Activated T-helper 1 cell treated with Interleukin-2 at 50 U/mL for 16 hours (primary cell): ENCODE measurements around the gene SH2D2A.
"Not testable (repeated sequence)": the region's sequence is repeated elsewhere in the genome, so short reads cannot be mapped to it uniquely, and the experiment has no call there.

Experiments used
- DNase-seq: peaks from one replicate; pipeline ENCODE4 v3.0.0-alpha.2; 2020; ENCODE audit warnings: low read depth

SH2D2A gene

GRCh38 chr1:156768610-156769295, 47.9 kb downstream of the SH2D2A start:
- no peak for DNase-seq

GRCh38 chr1:156767879-156768604, 48.6 kb downstream of the SH2D2A start:
- DNase-seq, result no peak

GRCh38 chr1:156767101-156767878, 49.4 kb downstream of the SH2D2A start, which contains the start of gene PRCC:
TSS of gene PRCC (plus strand) at chr1:156767535. CDS start at chr1:156767772, 237 bp downstream.
- peak; percentile 95 for DNase-seq

GRCh38 chr1:156766298-156767100, 50.1 kb downstream of the SH2D2A start:
- no peak for DNase-seq

GRCh38 chr1:156765666-156766065, 51.0 kb downstream of the SH2D2A start:
- no peak for DNase-seq

GRCh38 chr1:156765136-156765535, 51.5 kb downstream of the SH2D2A start:
- not testable (repeated sequence) for DNase-seq

- DNase-seq, result no peak
These were observed 55.9 kb downstream of the SH2D2A start for GRCh38 chr1:156760796-156761104.

- DNase-seq, result no peak
These were observed 56.4 kb downstream of the SH2D2A start for GRCh38 chr1:156760092-156760795.

GRCh38 chr1:156757572-156758253, 58.9 kb downstream of the SH2D2A start:
- DNase-seq, result not testable (repeated sequence)

GRCh38 chr1:156756355-156756754, 60.3 kb downstream of the SH2D2A start:
- no peak for DNase-seq
